ENCODE measurements around the gene MSL1. TPM values are rescaled to one million over a fixed set of nuclear protein-coding genes. Genes with fewer than 3 reads are reported as not detected.
A peak's percentile ranks its signal among the peaks of the same experiment; 100 is the strongest.

The MSL1 gene
- total and polyA plus RNA-seq, 7 donors: 29.4 to 92.2 (median 54.6) TPM

DNA sequence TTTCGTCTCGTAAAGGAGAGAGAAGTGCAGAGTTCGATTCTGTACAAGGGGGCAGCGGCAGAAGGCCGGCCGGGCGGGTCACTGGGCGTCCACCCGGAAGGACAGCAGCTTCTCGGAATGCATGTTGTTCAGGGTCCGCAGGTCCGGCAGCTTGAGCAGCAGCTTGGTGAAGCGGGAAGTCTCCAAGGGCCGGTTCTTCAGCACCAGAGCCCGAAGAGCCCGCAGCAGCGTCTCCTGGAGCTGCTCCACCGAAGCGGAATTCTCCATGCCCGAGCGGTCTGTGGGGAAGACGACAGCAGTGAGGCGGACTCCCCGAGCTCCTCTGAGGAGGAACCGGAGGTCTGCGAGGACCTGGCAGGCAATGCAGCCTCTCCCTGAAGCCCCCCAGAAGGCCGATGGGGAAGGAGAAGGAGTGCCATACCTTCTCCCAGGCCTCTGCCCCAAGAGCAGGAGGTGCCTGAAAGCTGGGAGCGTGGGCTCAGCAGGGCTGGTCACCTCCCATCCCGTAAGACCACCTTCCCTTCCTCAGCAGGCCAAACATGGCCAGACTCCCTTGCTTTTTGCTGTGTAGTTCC lies 28.7 kb upstream of the MSL1 start:
- Histone ChIP-seq H3K36me3 (peaks cover 47 to 70% (median 57%) of the 10 kb centered on the region in 4 donors), H3K4me1 (peaks cover 0 to 95% (median 93%) of the 10 kb centered on the region in 4 donors), H3K4me3 (peak overlapping the region in 2 of 4 donors; percentile 13 to 19), H3K27me3 (no peaks in the 10 kb centered on the region), H3K9me3 (no peaks in the 10 kb centered on the region), H3K27ac (peak overlapping the region; percentile 97 to 100 (median 98))
- no peak for DNase-seq
- intact Hi-C loops (cut with DNase I): no loop called here
- WGBS, 2 donors: 89% methylated on average over 29 of the region's 29 CpGs
- TF ChIP-seq POLR2AphosphoS5 (IDR thresholded peaks at IDR 0.05) (peak in 1 of 4 donors; percentile 4), POLR2A (IDR thresholded peaks at IDR 0.05) (no peak)

GRCh38 chr17:40093580-40094201 lies 28.1 kb upstream of the MSL1 start:
- peak; percentile 75 for DNase-seq
- no peaks in the 10 kb centered on the region for H3K9me3 ChIP-seq
- peak overlapping the region in 1 of 4 donors; percentile 19 for H3K4me3 ChIP-seq
- peak overlapping the region; percentile 97 to 100 (median 98) for H3K27ac ChIP-seq
- intact Hi-C loops (cut with DNase I): no loop called here
- H3K4me1 ChIP-seq: peaks cover 0 to 100% (median 98%) of the 10 kb centered on the region in 4 donors
- 73 to 86% methylated on average over 16 of the region's 16 CpGs for WGBS, 2 donors
- no peaks in the 10 kb centered on the region for H3K27me3 ChIP-seq
- TF ChIP-seq POLR2A (IDR thresholded peaks at IDR 0.05): no peak
- peak in 2 of 4 donors; percentile 30 for TF ChIP-seq POLR2AphosphoS5 (IDR thresholded peaks at IDR 0.05)
- peaks cover 43 to 64% (median 51%) of the 10 kb centered on the region in 4 donors for H3K36me3 ChIP-seq

DNA sequence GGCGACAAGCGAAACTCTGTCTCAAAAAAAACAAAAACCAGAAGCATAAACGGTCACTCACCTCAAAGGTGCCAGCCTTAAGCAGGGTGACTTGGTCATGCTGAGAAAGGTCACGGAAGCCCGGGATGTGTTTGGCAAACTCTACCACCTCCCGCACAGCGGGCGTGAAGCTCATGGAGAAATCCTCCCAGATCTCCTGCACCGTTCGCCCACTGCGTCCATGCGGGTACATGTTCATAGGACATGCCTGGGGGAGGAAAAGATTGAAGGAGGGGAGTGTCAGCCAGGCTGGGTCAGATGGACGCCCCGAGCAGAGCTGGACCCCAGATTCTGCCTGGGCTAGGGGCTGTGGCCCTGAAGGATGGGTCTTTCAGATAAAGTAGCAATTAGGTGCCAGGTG lies 26.9 kb upstream of the MSL1 start:
- TF ChIP-seq EP300 (IDR thresholded peaks at IDR 0.05) (no peak), POLR2AphosphoS5 (IDR thresholded peaks at IDR 0.05) (peak in 2 of 4 donors; percentile 22 to 46)
- no peak overlapping the region for H3K4me3 ChIP-seq
- intact Hi-C loops (cut with DNase I): no loop called here
- H3K27ac ChIP-seq: peak overlapping the region; percentile 97 to 100 (median 98)
- H3K9me3 ChIP-seq: no peaks in the 10 kb centered on the region
- H3K36me3 ChIP-seq: peaks cover 43 to 54% (median 46%) of the 10 kb centered on the region in 4 donors
- WGBS, 2 donors: 87 to 93% methylated on average over 14 of the region's 14 CpGs
- peaks cover 0 to 89% (median 88%) of the 10 kb centered on the region in 4 donors for H3K4me1 ChIP-seq
- DNase-seq: peak; percentile 72
- no peaks in the 10 kb centered on the region for H3K27me3 ChIP-seq

- no peak overlapping the region for H3K4me3 ChIP-seq
- H3K36me3 ChIP-seq: peaks cover 43 to 50% (median 46%) of the 10 kb centered on the region in 4 donors
- no peaks in the 10 kb centered on the region for H3K9me3 ChIP-seq
- TF ChIP-seq EP300 (IDR thresholded peaks at IDR 0.05) (no peak), POLR2AphosphoS5 (IDR thresholded peaks at IDR 0.05) (peak in 2 of 4 donors; percentile 33 to 43), POLR2A (IDR thresholded peaks at IDR 0.05) (no peak)
- TF ChIP-seq, protein P1, sequence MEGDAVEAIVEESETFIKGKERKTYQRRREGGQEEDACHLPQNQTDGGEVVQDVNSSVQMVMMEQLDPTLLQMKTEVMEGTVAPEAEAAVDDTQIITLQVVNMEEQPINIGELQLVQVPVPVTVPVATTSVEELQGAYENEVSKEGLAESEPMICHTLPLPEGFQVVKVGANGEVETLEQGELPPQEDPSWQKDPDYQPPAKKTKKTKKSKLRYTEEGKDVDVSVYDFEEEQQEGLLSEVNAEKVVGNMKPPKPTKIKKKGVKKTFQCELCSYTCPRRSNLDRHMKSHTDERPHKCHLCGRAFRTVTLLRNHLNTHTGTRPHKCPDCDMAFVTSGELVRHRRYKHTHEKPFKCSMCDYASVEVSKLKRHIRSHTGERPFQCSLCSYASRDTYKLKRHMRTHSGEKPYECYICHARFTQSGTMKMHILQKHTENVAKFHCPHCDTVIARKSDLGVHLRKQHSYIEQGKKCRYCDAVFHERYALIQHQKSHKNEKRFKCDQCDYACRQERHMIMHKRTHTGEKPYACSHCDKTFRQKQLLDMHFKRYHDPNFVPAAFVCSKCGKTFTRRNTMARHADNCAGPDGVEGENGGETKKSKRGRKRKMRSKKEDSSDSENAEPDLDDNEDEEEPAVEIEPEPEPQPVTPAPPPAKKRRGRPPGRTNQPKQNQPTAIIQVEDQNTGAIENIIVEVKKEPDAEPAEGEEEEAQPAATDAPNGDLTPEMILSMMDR (IDR thresholded peaks at IDR 0.05): no peak
- no peaks in the 10 kb centered on the region for H3K27me3 ChIP-seq
- intact Hi-C loops (cut with DNase I): no loop called here
- H3K27ac ChIP-seq: peak overlapping the region; percentile 97 to 100 (median 98)
- 47 to 64% methylated on average over 17 of the region's 17 CpGs for WGBS, 2 donors
- H3K4me1 ChIP-seq: peaks cover 0 to 83% (median 83%) of the 10 kb centered on the region in 4 donors
- DNase-seq: peak; percentile 76
These were observed 26.3 kb upstream of the MSL1 start for GRCh38 chr17:40095351-40095943.

GRCh38 chr17:40095944-40096791 lies 25.6 kb upstream of the MSL1 start:
- Histone ChIP-seq H3K27me3 (no peaks in the 10 kb centered on the region), H3K9me3 (no peaks in the 10 kb centered on the region), H3K4me1 (peaks cover 0 to 81% (median 80%) of the 10 kb centered on the region in 4 donors), H3K4me3 (peak overlapping the region in 1 of 4 donors; percentile 96), H3K27ac (peak overlapping the region; percentile 97 to 100 (median 98)), H3K36me3 (peaks cover 43 to 50% (median 46%) of the 10 kb centered on the region in 4 donors)
- DNase-seq: peak; percentile 90
- 45 to 71% methylated on average over 23 of the region's 23 CpGs for WGBS, 2 donors
- TF ChIP-seq EP300 (IDR thresholded peaks at IDR 0.05): no peak
- no peak for TF ChIP-seq POLR2A (IDR thresholded peaks at IDR 0.05)
- peak in 3 of 4 donors; percentile 40 to 61 (median 55) for TF ChIP-seq POLR2AphosphoS5 (IDR thresholded peaks at IDR 0.05)
- TF ChIP-seq, protein P1 (IDR thresholded peaks at IDR 0.05): no peak
- intact Hi-C loops (cut with DNase I): no loop called here

Measured in sigmoid colon (tissue), 7 donors.